Nephron progenitor cell (in vitro differentiated cells): ENCODE data around the gene NR0B2.

Source experiments
- DNase-seq: peaks from one replicate; pipeline ENCODE4 v3.0.0; 2021
- H3K27ac Mint-ChIP-seq: 2 replicates; pipeline ENCODE4 v1.8.0; 2021; ENCODE audit warnings: mild to moderate bottlenecking, moderate library complexity, mixed read lengths
- H3K27me3 Mint-ChIP-seq: 2 replicates; pipeline ENCODE4 v1.8.0; 2021; ENCODE audit warnings: mild to moderate bottlenecking, low read depth, mixed read lengths; ENCODE audit not compliant: poor library complexity
- H3K36me3 Mint-ChIP-seq: 2 replicates; pipeline ENCODE4 v1.8.0; 2021; ENCODE audit warnings: low read depth, mixed read lengths
- H3K4me1 Mint-ChIP-seq: 2 replicates; pipeline ENCODE4 v1.8.0; 2021; ENCODE audit warnings: mixed read lengths
- H3K4me3 Mint-ChIP-seq: 2 replicates; pipeline ENCODE4 v1.8.0; 2021; ENCODE audit warnings: mild to moderate bottlenecking, moderate library complexity, mixed read lengths
- H3K9me3 Mint-ChIP-seq: 2 replicates; pipeline ENCODE4 v1.8.0; 2021; ENCODE audit warnings: mild to moderate bottlenecking, moderate library complexity, mixed read lengths
- TF ChIP-seq, protein P1 (sequence below): fragments of 200-600 bp; sonication (generic); IDR thresholded peaks from 2 replicates; pipeline ENCODE4 v1.5.0; 2021; ENCODE audit warnings: antibody characterized with exemption

Gene NR0B2

DNA sequence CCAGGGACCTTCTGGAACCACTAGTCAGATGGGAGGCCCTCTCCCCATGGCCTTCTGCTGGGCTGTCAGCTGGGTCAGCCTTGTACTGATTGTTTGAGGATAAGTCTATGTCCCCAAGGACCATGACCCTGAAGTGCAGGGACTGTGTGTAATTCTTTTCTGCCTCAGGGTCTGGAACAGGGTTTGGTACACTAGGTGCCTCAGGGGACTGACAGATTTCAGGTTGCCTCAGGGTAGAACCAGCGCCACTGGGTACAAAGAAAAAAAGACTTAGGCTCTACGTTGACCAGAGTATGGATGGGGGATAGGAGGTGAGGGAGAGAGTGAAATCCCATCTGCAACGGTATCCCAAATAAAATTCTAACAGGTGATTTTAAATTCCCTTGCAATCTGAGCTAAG is 43.5 kb upstream of the NR0B2 start:
- Mint-ChIP-seq H3K4me3 (no peak overlapping the region), H3K9me3 (peaks cover 11% of the 10 kb centered on the region), H3K4me1 (peaks cover 6% of the 10 kb centered on the region), H3K36me3 (peaks cover 3% of the 10 kb centered on the region), H3K27me3 (peaks cover 83% of the 10 kb centered on the region), H3K27ac (no peak overlapping the region)
- TF ChIP-seq, protein P1, sequence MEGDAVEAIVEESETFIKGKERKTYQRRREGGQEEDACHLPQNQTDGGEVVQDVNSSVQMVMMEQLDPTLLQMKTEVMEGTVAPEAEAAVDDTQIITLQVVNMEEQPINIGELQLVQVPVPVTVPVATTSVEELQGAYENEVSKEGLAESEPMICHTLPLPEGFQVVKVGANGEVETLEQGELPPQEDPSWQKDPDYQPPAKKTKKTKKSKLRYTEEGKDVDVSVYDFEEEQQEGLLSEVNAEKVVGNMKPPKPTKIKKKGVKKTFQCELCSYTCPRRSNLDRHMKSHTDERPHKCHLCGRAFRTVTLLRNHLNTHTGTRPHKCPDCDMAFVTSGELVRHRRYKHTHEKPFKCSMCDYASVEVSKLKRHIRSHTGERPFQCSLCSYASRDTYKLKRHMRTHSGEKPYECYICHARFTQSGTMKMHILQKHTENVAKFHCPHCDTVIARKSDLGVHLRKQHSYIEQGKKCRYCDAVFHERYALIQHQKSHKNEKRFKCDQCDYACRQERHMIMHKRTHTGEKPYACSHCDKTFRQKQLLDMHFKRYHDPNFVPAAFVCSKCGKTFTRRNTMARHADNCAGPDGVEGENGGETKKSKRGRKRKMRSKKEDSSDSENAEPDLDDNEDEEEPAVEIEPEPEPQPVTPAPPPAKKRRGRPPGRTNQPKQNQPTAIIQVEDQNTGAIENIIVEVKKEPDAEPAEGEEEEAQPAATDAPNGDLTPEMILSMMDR = no peak
- no peak for DNase-seq

DNA sequence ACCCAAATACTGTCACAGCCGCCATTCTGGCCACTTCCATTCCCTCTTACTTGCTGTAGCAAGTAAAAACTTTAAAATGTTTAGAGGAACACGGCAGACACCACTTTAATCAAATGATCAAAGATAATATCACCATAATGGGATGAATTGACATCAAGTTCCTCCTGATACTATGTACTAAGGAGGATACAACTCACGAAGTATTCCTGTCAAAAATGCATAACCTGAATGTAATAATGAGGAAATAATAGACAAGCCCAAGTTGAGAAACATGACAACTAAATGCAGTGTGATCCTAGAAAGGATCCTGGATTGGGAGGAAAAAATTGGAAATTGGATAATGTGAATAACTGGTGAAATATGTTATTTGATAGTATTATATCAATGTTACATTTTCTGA is 42.5 kb upstream of the NR0B2 start:
- peaks cover 3% of the 10 kb centered on the region for H3K36me3 Mint-ChIP-seq
- H3K4me3 Mint-ChIP-seq = no peak overlapping the region
- peaks cover 11% of the 10 kb centered on the region for H3K9me3 Mint-ChIP-seq
- no peak overlapping the region for H3K27ac Mint-ChIP-seq
- H3K4me1 Mint-ChIP-seq = peaks cover 6% of the 10 kb centered on the region
- TF ChIP-seq, protein P1 = no peak
- H3K27me3 Mint-ChIP-seq = peaks cover 77% of the 10 kb centered on the region
- DNase-seq = no peak

DNA sequence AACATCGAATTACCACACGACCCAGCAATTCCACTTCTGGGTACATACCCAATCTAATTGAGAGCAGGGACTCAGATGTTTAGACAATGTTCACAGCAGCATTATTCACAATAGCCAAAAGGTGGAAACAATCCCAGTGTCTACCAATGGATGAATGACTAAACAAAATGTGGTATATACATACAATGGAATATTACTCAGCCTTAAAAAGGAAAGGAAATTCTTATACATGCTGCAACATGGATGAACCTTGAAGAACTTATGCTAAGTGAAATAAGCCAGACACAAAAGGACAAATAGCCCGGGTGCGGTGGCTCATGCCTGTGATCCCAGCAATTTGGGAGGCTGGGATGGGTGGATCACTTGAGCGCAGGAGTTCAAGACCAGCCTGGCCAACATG is 39.6 kb upstream of the NR0B2 start:
- Mint-ChIP-seq H3K27me3 (peaks cover 54% of the 10 kb centered on the region), H3K4me3 (no peak overlapping the region), H3K27ac (no peak overlapping the region), H3K9me3 (peaks cover 11% of the 10 kb centered on the region), H3K4me1 (peaks cover 15% of the 10 kb centered on the region), H3K36me3 (peaks cover 3% of the 10 kb centered on the region)
- no peak for DNase-seq
- TF ChIP-seq, protein P1 = no peak

DNA sequence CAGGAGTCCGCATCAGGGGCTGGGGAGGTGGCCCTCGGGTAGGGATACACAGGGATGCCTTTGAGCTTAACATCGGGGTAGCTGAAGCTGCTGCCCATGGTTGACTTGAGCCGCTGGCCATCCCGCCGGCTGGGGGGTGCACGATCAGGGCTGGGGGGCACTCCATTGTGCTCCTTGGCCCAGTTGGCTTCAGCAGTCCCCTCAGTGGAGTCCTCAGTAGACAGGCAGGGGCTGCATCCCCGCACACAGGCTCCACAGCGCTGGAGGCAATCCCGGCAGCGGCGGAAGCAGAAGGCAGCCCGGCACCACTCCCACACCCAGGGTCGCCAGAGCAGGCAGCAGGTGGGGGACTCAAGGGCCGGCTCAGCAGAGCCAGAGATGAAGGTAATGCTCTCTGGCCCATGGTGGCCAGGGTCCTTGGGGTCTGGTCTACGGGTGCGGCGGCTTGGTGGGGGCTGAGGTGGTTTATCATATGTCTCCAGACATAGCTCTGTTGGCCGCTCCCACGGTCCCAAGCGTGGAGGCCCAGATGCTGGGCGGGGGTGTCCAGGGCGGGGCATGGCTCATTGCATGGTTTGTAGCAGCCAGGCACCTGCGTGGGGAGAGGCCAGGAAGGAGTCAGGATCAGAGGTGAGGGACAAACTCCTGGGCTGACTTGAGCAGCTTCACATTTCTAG is 38.2 kb upstream of the NR0B2 start:
- no peak for DNase-seq
- Mint-ChIP-seq H3K36me3 (peaks cover 10% of the 10 kb centered on the region), H3K4me1 (peaks cover 18% of the 10 kb centered on the region), H3K27ac (no peak overlapping the region), H3K4me3 (no peak overlapping the region), H3K9me3 (peaks cover 7% of the 10 kb centered on the region), H3K27me3 (peaks cover 40% of the 10 kb centered on the region)
- TF ChIP-seq, protein P1 = no peak

DNA sequence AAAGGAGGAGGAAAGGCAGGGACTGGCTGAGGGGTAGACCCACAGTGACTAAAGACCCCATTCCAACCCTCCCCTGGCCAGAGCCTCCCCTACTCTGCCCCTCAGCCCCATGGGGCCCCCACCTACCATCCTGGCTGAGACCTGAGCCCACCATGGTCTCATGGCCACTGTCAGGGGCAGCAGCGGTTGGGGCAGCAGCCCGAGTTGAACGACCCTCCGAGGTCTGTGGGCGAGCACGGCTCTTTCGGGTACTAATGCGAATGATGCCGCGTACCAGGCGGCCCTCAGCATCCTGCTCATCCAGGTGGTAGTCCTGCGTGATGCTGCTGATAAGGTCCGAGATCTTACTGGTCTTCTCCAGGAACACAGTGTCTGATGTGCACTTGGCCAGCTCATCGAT is 37.4 kb upstream of the NR0B2 start:
- Mint-ChIP-seq H3K4me3 (no peak overlapping the region), H3K9me3 (peaks cover 2% of the 10 kb centered on the region), H3K27me3 (peaks cover 33% of the 10 kb centered on the region), H3K4me1 (peaks cover 25% of the 10 kb centered on the region), H3K27ac (no peak overlapping the region), H3K36me3 (peaks cover 17% of the 10 kb centered on the region)
- TF ChIP-seq, protein P1 = no peak
- DNase-seq = no peak

DNA sequence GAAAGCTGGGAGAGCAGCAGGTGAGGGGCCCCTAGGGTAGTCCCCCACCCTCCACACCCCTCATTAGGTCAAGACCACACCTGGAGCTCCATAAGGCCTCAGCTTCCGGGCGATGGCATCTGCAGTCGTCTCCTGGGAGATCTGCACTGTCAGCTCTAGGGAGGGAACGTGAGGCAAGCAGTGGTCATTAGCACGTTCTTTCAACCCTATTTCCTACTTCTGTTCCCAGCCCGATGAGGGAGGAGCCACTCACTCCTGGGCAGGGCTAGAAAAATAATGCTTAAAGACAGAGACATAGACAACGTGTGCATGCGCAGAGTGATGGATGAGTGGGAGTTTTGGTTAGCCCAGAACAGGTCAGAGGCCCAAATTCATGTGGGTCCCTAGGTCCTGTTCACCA is 36.8 kb upstream of the NR0B2 start:
- peaks cover 27% of the 10 kb centered on the region for H3K27me3 Mint-ChIP-seq
- H3K9me3 Mint-ChIP-seq = no peaks in the 10 kb centered on the region
- peaks cover 31% of the 10 kb centered on the region for H3K4me1 Mint-ChIP-seq
- H3K36me3 Mint-ChIP-seq = peaks cover 24% of the 10 kb centered on the region
- DNase-seq = no peak
- H3K27ac Mint-ChIP-seq = no peak overlapping the region
- TF ChIP-seq, protein P1 = no peak
- no peak overlapping the region for H3K4me3 Mint-ChIP-seq
